ENCODE data around the gene ARMH4. TPM values are rescaled to one million over a fixed set of nuclear protein-coding genes. Genes with fewer than 3 reads are reported as not detected.
A peak's percentile ranks its signal among the peaks of the same experiment; 100 is the strongest.

ARMH4 gene
- total RNA-seq, 1 donor from 2014 or later, result not detected

GRCh38 chr14:58107947-58108552 is 44.0 kb downstream of the ARMH4 start:
- no peaks in the 10 kb centered on the region for H3K9me3 Mint-ChIP-seq
- H3K4me3 Mint-ChIP-seq, result no peak overlapping the region
- no peaks in the 10 kb centered on the region for H3K4me1 Mint-ChIP-seq (ENCODE audit: low read depth)
- intact Hi-C loops (cut with micrococcal nuclease), result loop anchor here (1.0 to 5.0 kb wide), 5 partner anchors 58 to 949 kb away; partner anchors contain the start of genes PSMA3 and TOMM20L
- no peak overlapping the region for H3K27ac Mint-ChIP-seq
- H3K36me3 Mint-ChIP-seq (ENCODE audit: low read depth), result no peaks in the 10 kb centered on the region
- peaks cover 16% of the 10 kb centered on the region for H3K27me3 Mint-ChIP-seq (ENCODE audit: insufficient read depth)
- peak; percentile 2 for DNase-seq (ENCODE audit: low spot score)

- Mint-ChIP-seq H3K4me3 (no peak overlapping the region), H3K9me3 (no peaks in the 10 kb centered on the region), H3K4me1 (ENCODE audit: low read depth) (no peaks in the 10 kb centered on the region), H3K27ac (no peak overlapping the region), H3K27me3 (ENCODE audit: insufficient read depth) (peaks cover 12% of the 10 kb centered on the region), H3K36me3 (ENCODE audit: low read depth) (no peaks in the 10 kb centered on the region)
- intact Hi-C loops (cut with micrococcal nuclease), result loop anchor here (5.0 kb wide), 2 partner anchors 290 to 950 kb away; partner anchors contain the start of gene TOMM20L
- no peak for DNase-seq (ENCODE audit: low spot score)
These were observed 45.0 kb downstream of the ARMH4 start for GRCh38 chr14:58107041-58107440.

DNA sequence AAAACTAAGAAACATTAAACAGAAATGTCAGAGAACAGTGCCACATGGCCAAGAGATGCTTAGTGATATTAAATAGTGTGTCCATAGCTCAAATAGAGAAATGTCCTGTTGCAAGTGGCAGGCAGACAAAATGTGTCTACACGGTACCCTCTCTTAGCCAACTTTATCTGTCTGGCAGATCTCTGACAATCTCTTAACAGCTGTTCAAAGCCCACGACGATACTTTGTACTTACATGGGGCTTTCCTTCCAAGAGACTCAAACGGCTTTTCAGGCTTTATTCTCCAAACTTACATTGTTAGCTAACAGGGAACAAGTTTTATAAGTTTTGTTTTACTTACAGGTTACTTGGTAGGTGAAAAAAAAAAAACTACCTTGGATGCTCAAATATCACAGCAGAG is 45.6 kb downstream of the ARMH4 start:
- intact Hi-C loops (cut with micrococcal nuclease), result loop anchor here (5.0 kb wide), 2 partner anchors 291 to 951 kb away; partner anchors contain the start of gene TOMM20L
- no peak for DNase-seq (ENCODE audit: low spot score)
- peaks cover 12% of the 10 kb centered on the region for H3K27me3 Mint-ChIP-seq (ENCODE audit: insufficient read depth)
- no peak overlapping the region for H3K4me3 Mint-ChIP-seq
- H3K4me1 Mint-ChIP-seq (ENCODE audit: low read depth), result no peaks in the 10 kb centered on the region
- H3K9me3 Mint-ChIP-seq, result no peaks in the 10 kb centered on the region
- H3K36me3 Mint-ChIP-seq (ENCODE audit: low read depth), result no peaks in the 10 kb centered on the region
- no peak overlapping the region for H3K27ac Mint-ChIP-seq

GRCh38 chr14:58104808-58105207 is 47.2 kb downstream of the ARMH4 start:
- Mint-ChIP-seq H3K4me3 (no peak overlapping the region), H3K36me3 (ENCODE audit: low read depth) (no peaks in the 10 kb centered on the region), H3K4me1 (ENCODE audit: low read depth) (no peaks in the 10 kb centered on the region), H3K27ac (no peak overlapping the region), H3K27me3 (ENCODE audit: insufficient read depth) (peaks cover 12% of the 10 kb centered on the region), H3K9me3 (no peaks in the 10 kb centered on the region)
- intact Hi-C loops (cut with micrococcal nuclease), result loop anchor here (5.0 kb wide), 2 partner anchors 292 to 952 kb away; partner anchors contain the start of gene TOMM20L
- no peak for DNase-seq (ENCODE audit: low spot score)

DNA sequence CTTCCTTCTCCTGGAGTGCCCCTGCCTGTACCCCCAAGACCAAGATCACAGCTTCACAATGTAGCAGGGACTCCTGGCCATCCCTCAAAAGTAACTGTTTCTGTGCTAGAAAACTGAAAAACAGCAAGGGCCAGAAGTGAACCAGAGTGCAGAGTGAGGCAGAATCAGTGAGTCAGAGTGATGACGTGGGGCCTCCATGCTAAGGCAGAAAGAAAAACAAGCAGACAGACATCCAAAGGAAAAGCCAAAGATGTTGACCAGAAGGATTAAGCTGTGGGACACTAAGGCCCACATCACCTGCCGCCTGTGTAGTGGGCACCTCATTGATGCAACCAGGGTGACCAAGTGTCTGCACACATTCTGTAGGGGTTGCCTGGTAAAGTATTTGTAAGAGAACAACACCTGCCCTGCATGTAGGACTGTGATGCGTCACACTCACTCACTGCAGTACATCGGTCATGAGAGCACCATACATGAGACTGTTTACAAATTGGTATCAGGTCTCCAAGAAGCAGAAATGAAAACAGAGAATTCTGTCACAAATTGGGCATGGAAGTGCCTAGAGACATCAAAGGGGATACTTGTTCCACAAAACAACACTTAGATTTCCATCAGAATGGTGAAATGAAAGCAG is 51.2 kb downstream of the ARMH4 start:
- Mint-ChIP-seq H3K4me1 (ENCODE audit: low read depth) (no peaks in the 10 kb centered on the region), H3K27me3 (ENCODE audit: insufficient read depth) (peaks cover 5% of the 10 kb centered on the region), H3K9me3 (no peaks in the 10 kb centered on the region), H3K36me3 (ENCODE audit: low read depth) (no peaks in the 10 kb centered on the region), H3K4me3 (no peak overlapping the region), H3K27ac (no peak overlapping the region)
- no peak for DNase-seq (ENCODE audit: low spot score)
- intact Hi-C loops (cut with micrococcal nuclease), result no loop called here

DNA sequence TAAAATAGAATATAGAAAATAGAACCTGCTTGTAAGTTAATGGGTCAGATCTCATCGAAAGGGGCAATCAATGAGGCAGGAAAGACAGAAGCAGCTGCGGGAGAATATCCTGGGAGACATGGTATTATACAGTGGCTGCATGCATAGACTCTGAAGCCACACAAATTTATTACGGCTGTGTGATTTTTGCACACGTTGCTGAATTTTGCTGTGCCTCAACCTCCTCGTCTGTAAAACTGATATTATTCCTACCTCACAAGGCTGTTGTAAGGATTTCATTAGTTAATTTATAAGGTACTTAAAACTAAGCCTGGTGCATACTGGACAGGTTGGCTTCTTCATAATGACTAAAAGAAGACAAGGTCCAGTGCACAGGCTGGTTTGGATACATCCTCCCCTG is 52.3 kb downstream of the ARMH4 start:
- H3K27ac Mint-ChIP-seq, result no peak overlapping the region
- no peaks in the 10 kb centered on the region for H3K4me1 Mint-ChIP-seq (ENCODE audit: low read depth)
- intact Hi-C loops (cut with micrococcal nuclease), result no loop called here
- no peak for DNase-seq (ENCODE audit: low spot score)
- H3K4me3 Mint-ChIP-seq, result no peak overlapping the region
- H3K9me3 Mint-ChIP-seq, result no peaks in the 10 kb centered on the region
- H3K27me3 Mint-ChIP-seq (ENCODE audit: insufficient read depth), result peaks cover 2% of the 10 kb centered on the region
- H3K36me3 Mint-ChIP-seq (ENCODE audit: low read depth), result no peaks in the 10 kb centered on the region

- H3K36me3 Mint-ChIP-seq (ENCODE audit: low read depth), result no peaks in the 10 kb centered on the region
- no peaks in the 10 kb centered on the region for H3K9me3 Mint-ChIP-seq
- intact Hi-C loops (cut with micrococcal nuclease), result no loop called here
- H3K27ac Mint-ChIP-seq, result no peak overlapping the region
- H3K4me3 Mint-ChIP-seq, result no peak overlapping the region
- no peaks in the 10 kb centered on the region for H3K4me1 Mint-ChIP-seq (ENCODE audit: low read depth)
- H3K27me3 Mint-ChIP-seq (ENCODE audit: insufficient read depth), result peaks cover 2% of the 10 kb centered on the region
- no peak for DNase-seq (ENCODE audit: low spot score)
These were observed 53.5 kb downstream of the ARMH4 start for GRCh38 chr14:58098507-58098906.

DNA sequence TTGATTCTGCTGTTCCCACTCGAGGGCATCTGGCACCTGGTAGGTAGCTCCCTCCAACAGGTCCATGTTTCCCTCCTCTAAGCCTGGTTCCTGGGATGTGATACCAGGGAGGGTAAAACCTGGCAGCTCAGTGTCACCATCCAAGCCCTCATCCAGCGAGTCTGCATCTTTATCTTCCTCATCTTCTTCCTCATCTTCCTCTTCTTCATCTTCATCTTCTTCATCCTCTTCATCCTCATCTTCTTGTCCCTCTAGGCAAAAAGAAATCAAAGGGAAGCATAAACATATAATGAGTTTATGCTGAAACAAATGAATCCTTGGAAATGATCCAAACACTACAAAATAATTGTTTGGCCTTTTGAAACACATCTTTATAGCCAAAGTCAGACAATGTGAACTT is 55.3 kb downstream of the ARMH4 start:
- no peaks in the 10 kb centered on the region for H3K36me3 Mint-ChIP-seq (ENCODE audit: low read depth)
- H3K9me3 Mint-ChIP-seq, result no peaks in the 10 kb centered on the region
- DNase-seq (ENCODE audit: low spot score), result no peak
- no peaks in the 10 kb centered on the region for H3K4me1 Mint-ChIP-seq (ENCODE audit: low read depth)
- H3K27me3 Mint-ChIP-seq (ENCODE audit: insufficient read depth), result peaks cover 2% of the 10 kb centered on the region
- H3K4me3 Mint-ChIP-seq, result no peak overlapping the region
- no peak overlapping the region for H3K27ac Mint-ChIP-seq
- intact Hi-C loops (cut with micrococcal nuclease), result no loop called here

DNA sequence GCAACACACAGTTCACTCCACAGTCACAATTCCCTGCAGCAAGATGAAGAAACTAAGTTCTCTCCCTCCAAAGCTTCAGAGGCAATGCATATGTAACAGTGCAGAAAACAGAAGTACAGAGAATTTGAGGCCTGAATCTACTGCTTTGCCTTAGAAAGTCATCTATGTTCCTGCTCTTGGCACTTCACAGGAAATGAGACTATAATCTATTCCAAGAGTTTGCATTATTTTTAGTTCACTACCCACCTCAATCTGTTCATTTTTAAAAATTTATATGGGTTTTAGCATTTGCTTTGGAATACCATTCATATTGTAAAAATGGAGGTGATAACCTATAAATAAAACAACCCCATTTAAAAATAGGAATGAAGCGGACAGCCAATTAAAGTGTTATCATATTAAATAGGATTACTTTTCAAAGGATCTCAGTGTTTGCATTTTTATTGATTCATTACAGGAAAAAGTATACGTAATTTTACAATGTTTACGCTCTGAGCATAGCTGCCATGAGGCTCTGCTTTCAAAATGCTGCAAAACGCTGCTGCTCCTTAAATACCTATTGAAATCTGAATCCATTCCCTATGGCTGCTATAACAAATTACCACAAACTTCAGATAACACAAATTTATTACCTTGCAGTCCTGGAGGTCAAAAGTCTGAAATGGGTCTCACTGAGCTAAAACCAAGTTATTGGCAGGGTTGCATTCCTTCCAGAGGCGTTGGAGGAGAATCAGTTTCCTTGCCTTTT is 60.0 kb downstream of the ARMH4 start:
- H3K27me3 Mint-ChIP-seq (ENCODE audit: insufficient read depth), result peaks cover 11% of the 10 kb centered on the region
- H3K4me1 Mint-ChIP-seq (ENCODE audit: low read depth), result no peaks in the 10 kb centered on the region
- no peak overlapping the region for H3K27ac Mint-ChIP-seq
- H3K9me3 Mint-ChIP-seq, result no peaks in the 10 kb centered on the region
- no peaks in the 10 kb centered on the region for H3K36me3 Mint-ChIP-seq (ENCODE audit: low read depth)
- DNase-seq (ENCODE audit: low spot score), result no peak
- no peak overlapping the region for H3K4me3 Mint-ChIP-seq
- intact Hi-C loops (cut with micrococcal nuclease), result no loop called here

GRCh38 chr14:58089612-58090011 is 62.4 kb downstream of the ARMH4 start:
- Mint-ChIP-seq H3K27me3 (ENCODE audit: insufficient read depth) (peaks cover 17% of the 10 kb centered on the region), H3K36me3 (ENCODE audit: low read depth) (no peaks in the 10 kb centered on the region)

DNA sequence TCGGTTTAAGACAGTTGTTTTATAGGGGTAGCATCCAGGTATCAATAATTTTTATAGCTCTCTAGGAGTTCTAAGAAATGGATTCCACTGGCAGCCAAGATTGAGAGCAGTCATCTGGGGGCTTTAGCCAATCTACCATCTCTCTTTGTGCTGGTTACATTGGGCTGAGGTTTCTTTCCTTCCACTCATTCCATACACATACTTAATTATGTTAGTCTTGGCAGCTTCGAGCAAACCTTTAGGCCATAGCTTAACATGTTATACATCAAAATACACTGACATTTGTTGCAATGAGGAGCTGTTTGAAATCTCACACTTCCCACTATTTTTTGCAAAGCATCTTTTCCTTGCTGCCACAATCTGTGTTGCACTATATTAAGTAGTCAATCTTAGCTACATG is 63.1 kb downstream of the ARMH4 start:
- DNase-seq (ENCODE audit: low spot score), result no peak
- H3K27ac Mint-ChIP-seq, result no peak overlapping the region
- H3K9me3 Mint-ChIP-seq, result no peaks in the 10 kb centered on the region
- H3K36me3 Mint-ChIP-seq (ENCODE audit: low read depth), result no peaks in the 10 kb centered on the region
- H3K27me3 Mint-ChIP-seq (ENCODE audit: insufficient read depth), result peaks cover 14% of the 10 kb centered on the region
- intact Hi-C loops (cut with micrococcal nuclease), result no loop called here
- H3K4me1 Mint-ChIP-seq (ENCODE audit: low read depth), result no peaks in the 10 kb centered on the region
- H3K4me3 Mint-ChIP-seq, result no peak overlapping the region

More at GRCh38 chr14:58089612-58090011, 62.4 kb downstream of the ARMH4 start:
- Mint-ChIP-seq H3K27ac (no peak overlapping the region), H3K4me1 (ENCODE audit: low read depth) (no peaks in the 10 kb centered on the region), H3K4me3 (no peak overlapping the region), H3K9me3 (no peaks in the 10 kb centered on the region)
- intact Hi-C loops (cut with micrococcal nuclease), result no loop called here
- no peak for DNase-seq (ENCODE audit: low spot score)

DNA sequence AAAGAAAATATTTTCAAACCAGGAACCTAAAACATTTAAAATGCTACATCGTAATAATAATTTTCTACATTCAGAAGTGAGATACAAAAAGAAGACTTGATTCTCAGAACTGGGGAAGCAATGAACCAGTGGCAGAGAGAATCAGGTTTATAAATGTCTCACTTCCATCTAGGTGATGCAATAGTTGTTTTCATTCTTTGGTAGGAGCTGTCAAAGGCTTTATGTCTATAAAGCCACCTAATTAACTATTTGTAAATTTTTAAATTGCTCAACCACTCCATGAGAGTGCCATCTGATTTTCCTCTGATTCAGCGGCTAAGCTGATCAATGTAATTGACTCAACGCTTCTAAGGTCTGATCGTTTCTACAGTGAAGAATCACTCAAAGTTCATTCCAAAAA is 66.1 kb downstream of the ARMH4 start:
- no peaks in the 10 kb centered on the region for H3K36me3 Mint-ChIP-seq (ENCODE audit: low read depth)
- peaks cover 16% of the 10 kb centered on the region for H3K27me3 Mint-ChIP-seq (ENCODE audit: insufficient read depth)
- no peak overlapping the region for H3K4me3 Mint-ChIP-seq
- H3K27ac Mint-ChIP-seq, result no peak overlapping the region
- H3K9me3 Mint-ChIP-seq, result no peaks in the 10 kb centered on the region
- intact Hi-C loops (cut with micrococcal nuclease), result no loop called here
- peaks cover 9% of the 10 kb centered on the region for H3K4me1 Mint-ChIP-seq (ENCODE audit: low read depth)
- DNase-seq (ENCODE audit: low spot score), result no peak

- peaks cover 9% of the 10 kb centered on the region for H3K4me1 Mint-ChIP-seq (ENCODE audit: low read depth)
- intact Hi-C loops (cut with micrococcal nuclease), result no loop called here
- no peaks in the 10 kb centered on the region for H3K36me3 Mint-ChIP-seq (ENCODE audit: low read depth)
- no peak for DNase-seq (ENCODE audit: low spot score)
- H3K4me3 Mint-ChIP-seq, result no peak overlapping the region
- H3K27ac Mint-ChIP-seq, result no peak overlapping the region
- peaks cover 10% of the 10 kb centered on the region for H3K27me3 Mint-ChIP-seq (ENCODE audit: insufficient read depth)
- no peaks in the 10 kb centered on the region for H3K9me3 Mint-ChIP-seq
These were observed 69.4 kb downstream of the ARMH4 start for GRCh38 chr14:58082491-58083098.

All from activated T-helper 1 cell treated with anti-CD3 and anti-CD28 coated beads, Interleukin-12 subunit alpha, Interleukin-12 subunit beta, Interleukin-2, Interleukin-4 antibody, amounts not matched to agents 30 ng/mL and 10 ng/mL and 1 ng/mL, durations not matched to agents 14 hours and 24 hours and 36 hours (primary cell).